Upper lobe of right lung (tissue), 1 donor: ENCODE data around the gene OR2W3. TPM values are rescaled to one million over a fixed set of nuclear protein-coding genes. Genes with fewer than 3 reads are reported as not detected.

Experiments used
- ATAC-seq: fragments of 200-7000 bp; cut with Tn5 transposase; one replicate; pipeline ENCODE4 v1.9.1; 2020; ENCODE audit warnings: mild to moderate bottlenecking, moderate library complexity
- DNase-seq: peaks from one replicate; pipeline ENCODE4 v3.0.0-alpha.2; 2020
- H3K27ac ChIP-seq: fragments of 200-600 bp; one replicate; pipeline ENCODE4 v1.8.0; 2022
- H3K27me3 ChIP-seq: fragments of 200-600 bp; one replicate; pipeline ENCODE4 v1.8.0; 2022; ENCODE audit warnings: mild to moderate bottlenecking
- H3K36me3 ChIP-seq: fragments of 200-600 bp; one replicate; pipeline ENCODE4 v1.8.0; 2022
- H3K4me1 ChIP-seq: fragments of 200-600 bp; one replicate; pipeline ENCODE4 v1.8.0; 2022
- H3K4me3 ChIP-seq: fragments of 200-600 bp; one replicate; pipeline ENCODE4 v1.8.0; 2022; ENCODE audit warnings: mild to moderate bottlenecking
- H3K9me3 ChIP-seq: fragments of 200-600 bp; one replicate; pipeline ENCODE4 v1.8.0; 2022
- intact Hi-C: fragments of 100-400 bp; cut with DNase I; formaldehyde crosslinking; loops from one replicate; pipeline ENCODE4 v1.11.0; 2022
- long read RNA-seq: library from polyadenylated mRNA; unstranded; transcript quantifications from one replicate; pipeline ENCODE4 v2.0.0, GENCODE V29; 2021
- total RNA-seq: library from RNA; stranded (reverse); fragmentation: NEBNext Ultra II Directional; extraction: Animal tissue kit (Norgen Biotek cat#: 25700); gene quantifications from one replicate; pipeline ENCODE4 v1.2.1, GENCODE V29; 2021
- TF ChIP-seq, protein P1 (sequence below): fragments of 200-600 bp; IDR thresholded peaks from one replicate; pipeline ENCODE4 v1.8.0; 2022; ENCODE audit warnings: antibody characterized with exemption
- donor health status: DM: no; HTN: yes; CAD: no; lungs with severe emphysema.

Gene OR2W3
- 1.6 TPM for total RNA-seq
- long read RNA-seq: 0 reads

DNA sequence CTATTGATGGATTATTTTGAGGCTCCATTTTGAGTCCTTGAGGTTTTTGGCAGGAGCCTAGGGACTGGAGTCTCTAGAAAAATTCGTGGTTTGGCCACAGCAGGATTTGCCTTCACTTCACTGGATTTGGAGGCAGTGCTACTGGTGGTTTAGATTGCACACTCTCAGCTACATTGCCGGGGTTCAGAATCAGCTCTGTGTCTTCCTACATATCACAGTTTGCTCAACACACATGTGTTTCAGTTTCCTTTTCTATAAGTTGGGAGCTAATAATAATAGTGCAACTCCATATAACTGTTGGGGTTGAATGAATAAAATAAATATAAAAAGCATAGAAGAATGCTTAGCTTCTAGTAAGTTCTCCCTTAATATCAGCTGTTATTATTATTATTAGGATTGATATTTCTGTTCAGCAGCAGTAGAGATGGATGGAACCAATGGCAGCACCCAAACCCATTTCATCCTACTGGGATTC is at the start of gene OR2W3:
TSS of gene OR2W3 (plus strand) at position 425 of the 475 bp plus-strand sequence. CDS start at position 425, 0 bp downstream.
- TF ChIP-seq, protein P1, sequence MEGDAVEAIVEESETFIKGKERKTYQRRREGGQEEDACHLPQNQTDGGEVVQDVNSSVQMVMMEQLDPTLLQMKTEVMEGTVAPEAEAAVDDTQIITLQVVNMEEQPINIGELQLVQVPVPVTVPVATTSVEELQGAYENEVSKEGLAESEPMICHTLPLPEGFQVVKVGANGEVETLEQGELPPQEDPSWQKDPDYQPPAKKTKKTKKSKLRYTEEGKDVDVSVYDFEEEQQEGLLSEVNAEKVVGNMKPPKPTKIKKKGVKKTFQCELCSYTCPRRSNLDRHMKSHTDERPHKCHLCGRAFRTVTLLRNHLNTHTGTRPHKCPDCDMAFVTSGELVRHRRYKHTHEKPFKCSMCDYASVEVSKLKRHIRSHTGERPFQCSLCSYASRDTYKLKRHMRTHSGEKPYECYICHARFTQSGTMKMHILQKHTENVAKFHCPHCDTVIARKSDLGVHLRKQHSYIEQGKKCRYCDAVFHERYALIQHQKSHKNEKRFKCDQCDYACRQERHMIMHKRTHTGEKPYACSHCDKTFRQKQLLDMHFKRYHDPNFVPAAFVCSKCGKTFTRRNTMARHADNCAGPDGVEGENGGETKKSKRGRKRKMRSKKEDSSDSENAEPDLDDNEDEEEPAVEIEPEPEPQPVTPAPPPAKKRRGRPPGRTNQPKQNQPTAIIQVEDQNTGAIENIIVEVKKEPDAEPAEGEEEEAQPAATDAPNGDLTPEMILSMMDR: no peak
- intact Hi-C loops: no loop called here
- DNase-seq (no peak), ATAC-seq (no peak)
- Histone ChIP-seq H3K4me1 (no peaks in the 10 kb centered on the region), H3K27me3 (no peaks in the 10 kb centered on the region), H3K4me3 (no peak within 1 kb of the TSS), H3K9me3 (no peaks in the 10 kb centered on the region), H3K27ac (no peak within 1 kb of the TSS), H3K36me3 (no peaks in the 10 kb centered on the region)

DNA sequence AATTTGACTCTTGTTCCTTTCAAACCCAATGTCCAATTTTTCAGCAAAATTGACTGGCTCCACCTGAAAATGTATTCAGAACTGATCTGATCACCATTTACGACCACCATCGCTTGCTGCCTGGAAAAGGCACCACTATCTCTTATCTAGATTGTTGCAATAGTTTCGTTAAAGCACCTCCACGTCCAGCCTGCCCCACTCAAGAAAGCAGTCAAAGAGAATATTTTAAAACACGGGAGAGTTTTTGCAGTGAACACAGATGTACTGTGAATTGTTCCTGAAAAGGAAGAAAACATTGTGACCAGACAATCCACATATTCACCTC is 49.7 kb upstream of the OR2W3 start:
- Histone ChIP-seq H3K9me3 (no peaks in the 10 kb centered on the region), H3K4me1 (no peaks in the 10 kb centered on the region), H3K36me3 (no peaks in the 10 kb centered on the region), H3K4me3 (no peak overlapping the region), H3K27ac (no peak overlapping the region), H3K27me3 (no peaks in the 10 kb centered on the region)
- TF ChIP-seq, protein P1: no peak
- intact Hi-C loops: no loop called here
- DNase-seq: no peak
- no peak for ATAC-seq

DNA sequence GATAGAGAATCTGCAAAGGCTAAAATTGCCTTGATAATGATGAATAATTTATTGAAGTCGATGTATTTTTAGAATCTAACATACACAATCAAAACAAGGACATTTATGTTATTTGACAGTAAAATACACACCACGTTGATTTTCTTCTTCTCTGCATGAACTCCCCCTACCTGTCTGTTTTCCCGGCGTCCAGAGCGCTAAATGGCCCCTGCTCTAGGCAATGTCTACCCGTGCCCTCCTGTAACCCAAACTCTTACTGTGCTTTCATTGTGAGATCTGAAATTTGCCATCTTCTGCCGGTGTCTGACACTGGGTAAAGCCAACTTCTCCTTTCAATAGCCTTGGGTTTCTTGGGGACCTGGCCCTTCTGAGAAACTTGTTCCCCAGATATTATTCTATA is 47.0 kb upstream of the OR2W3 start:
- H3K9me3 ChIP-seq: no peaks in the 10 kb centered on the region
- H3K27me3 ChIP-seq: no peaks in the 10 kb centered on the region
- no peak overlapping the region for H3K27ac ChIP-seq
- ATAC-seq (no peak), DNase-seq (no peak)
- no peaks in the 10 kb centered on the region for H3K4me1 ChIP-seq
- no peak overlapping the region for H3K4me3 ChIP-seq
- H3K36me3 ChIP-seq: no peaks in the 10 kb centered on the region
- intact Hi-C loops: no loop called here
- TF ChIP-seq, protein P1: no peak

DNA sequence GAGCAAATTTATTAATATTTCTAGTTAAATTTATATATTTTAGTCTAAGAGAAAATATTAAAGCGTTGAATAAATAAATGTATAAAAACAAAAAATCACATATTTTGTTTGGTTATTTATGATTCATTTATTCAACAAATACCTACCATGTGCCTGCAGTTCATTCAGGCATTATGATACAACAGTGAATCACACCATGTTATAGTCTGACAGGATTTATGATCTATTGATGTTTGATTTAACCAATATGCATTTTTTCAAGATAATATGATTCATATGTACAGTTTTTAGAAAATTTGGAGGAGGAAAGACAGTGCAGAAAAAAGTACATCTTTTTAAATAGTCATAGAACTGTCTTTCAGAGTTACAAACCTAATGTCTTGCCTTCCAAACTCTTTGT is 45.8 kb upstream of the OR2W3 start:
- Histone ChIP-seq H3K4me3 (no peak overlapping the region), H3K36me3 (no peaks in the 10 kb centered on the region), H3K9me3 (no peaks in the 10 kb centered on the region), H3K27ac (no peak overlapping the region), H3K27me3 (no peaks in the 10 kb centered on the region), H3K4me1 (no peaks in the 10 kb centered on the region)
- ATAC-seq (no peak), DNase-seq (no peak)
- intact Hi-C loops: no loop called here
- TF ChIP-seq, protein P1: no peak

DNA sequence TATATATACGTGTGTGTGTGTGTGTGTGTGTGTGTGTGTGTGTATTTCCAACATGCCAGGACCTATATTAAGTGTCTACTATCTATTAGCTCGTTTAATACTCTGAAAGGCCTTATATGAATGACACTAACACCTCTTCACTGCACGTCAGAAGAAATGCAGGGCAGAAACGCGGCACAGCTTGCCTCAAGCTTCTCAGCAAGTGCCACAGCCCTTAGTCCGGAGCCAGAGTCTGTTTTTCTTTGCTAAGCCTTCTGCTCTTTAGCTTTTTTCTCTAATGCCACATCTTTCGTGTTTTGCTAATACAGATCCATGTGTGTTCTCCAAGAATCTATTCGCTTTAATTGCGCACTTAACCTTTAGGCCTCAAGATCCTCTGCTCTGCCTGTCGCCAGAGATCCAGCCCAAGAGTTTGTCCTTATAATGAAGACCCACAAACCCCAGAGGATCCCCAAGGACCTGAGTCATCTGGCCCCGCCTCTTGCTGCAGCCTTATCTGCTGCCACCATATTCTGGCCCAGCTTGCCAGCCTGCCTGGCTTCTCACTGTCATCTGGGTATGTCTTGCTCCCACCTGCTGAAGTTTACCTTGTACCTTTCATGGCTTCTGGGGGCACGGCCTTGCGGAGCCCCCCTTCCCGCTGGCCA is 40.4 kb upstream of the OR2W3 start:
- H3K9me3 ChIP-seq: no peaks in the 10 kb centered on the region
- H3K4me3 ChIP-seq: no peak overlapping the region
- no peaks in the 10 kb centered on the region for H3K36me3 ChIP-seq
- ATAC-seq: no peak
- TF ChIP-seq, protein P1: no peak
- H3K4me1 ChIP-seq: no peaks in the 10 kb centered on the region
- intact Hi-C loops: no loop called here
- peaks cover 9% of the 10 kb centered on the region for H3K27me3 ChIP-seq
- no peak overlapping the region for H3K27ac ChIP-seq
- DNase-seq: no peak

DNA sequence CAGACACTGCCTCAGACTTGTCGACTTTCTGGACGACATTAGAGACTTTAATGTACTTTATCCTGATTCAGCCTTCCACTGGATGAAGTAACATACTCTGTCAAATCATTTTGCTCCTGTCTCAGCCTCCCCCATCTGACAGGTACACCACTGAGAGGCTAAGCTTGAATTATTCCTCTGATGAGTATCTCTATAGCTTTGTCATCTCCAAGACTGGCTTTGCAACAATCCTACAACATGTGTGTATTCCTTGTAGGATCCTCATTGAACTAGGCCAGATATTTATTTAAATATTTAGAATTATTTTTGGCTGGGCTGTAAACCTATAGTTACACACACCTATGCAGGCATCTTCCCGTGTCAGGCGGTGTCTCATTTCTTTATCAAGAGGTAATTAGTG is 39.5 kb upstream of the OR2W3 start:
- no peak for DNase-seq
- TF ChIP-seq, protein P1: no peak
- no peak overlapping the region for H3K4me3 ChIP-seq

More for the DNA sequence above, 39.5 kb upstream of the OR2W3 start:
- intact Hi-C loops: no loop called here
- H3K36me3 ChIP-seq: no peaks in the 10 kb centered on the region
- peaks cover 9% of the 10 kb centered on the region for H3K27me3 ChIP-seq
- no peak for ATAC-seq
- H3K9me3 ChIP-seq: no peaks in the 10 kb centered on the region
- H3K4me1 ChIP-seq: no peaks in the 10 kb centered on the region
- no peak overlapping the region for H3K27ac ChIP-seq
